ENCODE measurements around the gene THUMPD1.

GRCh38 chr16:20740007-20740883 lies 1.4 kb downstream of the THUMPD1 start:
- TF ChIP-seq POLR2A (IDR thresholded peaks at IDR 0.05) = no peak
- TF ChIP-seq, protein P1, sequence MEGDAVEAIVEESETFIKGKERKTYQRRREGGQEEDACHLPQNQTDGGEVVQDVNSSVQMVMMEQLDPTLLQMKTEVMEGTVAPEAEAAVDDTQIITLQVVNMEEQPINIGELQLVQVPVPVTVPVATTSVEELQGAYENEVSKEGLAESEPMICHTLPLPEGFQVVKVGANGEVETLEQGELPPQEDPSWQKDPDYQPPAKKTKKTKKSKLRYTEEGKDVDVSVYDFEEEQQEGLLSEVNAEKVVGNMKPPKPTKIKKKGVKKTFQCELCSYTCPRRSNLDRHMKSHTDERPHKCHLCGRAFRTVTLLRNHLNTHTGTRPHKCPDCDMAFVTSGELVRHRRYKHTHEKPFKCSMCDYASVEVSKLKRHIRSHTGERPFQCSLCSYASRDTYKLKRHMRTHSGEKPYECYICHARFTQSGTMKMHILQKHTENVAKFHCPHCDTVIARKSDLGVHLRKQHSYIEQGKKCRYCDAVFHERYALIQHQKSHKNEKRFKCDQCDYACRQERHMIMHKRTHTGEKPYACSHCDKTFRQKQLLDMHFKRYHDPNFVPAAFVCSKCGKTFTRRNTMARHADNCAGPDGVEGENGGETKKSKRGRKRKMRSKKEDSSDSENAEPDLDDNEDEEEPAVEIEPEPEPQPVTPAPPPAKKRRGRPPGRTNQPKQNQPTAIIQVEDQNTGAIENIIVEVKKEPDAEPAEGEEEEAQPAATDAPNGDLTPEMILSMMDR (IDR thresholded peaks at IDR 0.05 in 4 of 5, conservative IDR thresholded peaks at IDR 0.05 in 1 of 5) = peak in 1 of 5 experiments; percentile 21

Measured in gastrocnemius medialis (tissue), 4 donors.